Trophoblast cell (in vitro differentiated cells and primary cell): ENCODE results near the gene UBASH3B.

Experiments
- DNase-seq, 2 donors: peaks; one replicate each; pipeline ENCODE4 v3.0.0-alpha.2; 2016
- H2AFZ ChIP-seq: 2 replicates; pipeline ENCODE4 v1.6.1; 2013; ENCODE audit warnings: low read length, moderate library complexity, mild to moderate bottlenecking; ENCODE audit not compliant: insufficient read depth, poor library complexity
- H2AK5ac ChIP-seq: 2 replicates; pipeline ENCODE4 v1.6.1; 2013; ENCODE audit warnings: mild to moderate bottlenecking, low read length
- H2BK120ac ChIP-seq: 2 replicates; pipeline ENCODE4 v1.6.1; 2013; ENCODE audit warnings: low read length, mild to moderate bottlenecking, moderate library complexity; ENCODE audit not compliant: insufficient read depth, poor library complexity
- H2BK12ac ChIP-seq: 2 replicates; pipeline ENCODE4 v1.6.1; 2013; ENCODE audit warnings: mild to moderate bottlenecking, low read length, moderate library complexity
- H2BK5ac ChIP-seq: 2 replicates; pipeline ENCODE4 v1.6.1; 2013; ENCODE audit warnings: low read length, low read depth, moderate library complexity, mild to moderate bottlenecking; ENCODE audit not compliant: poor library complexity
- H3K14ac ChIP-seq: 2 replicates; pipeline ENCODE4 v1.6.1; 2013; ENCODE audit warnings: mild to moderate bottlenecking, low read length
- H3K18ac ChIP-seq: 2 replicates; pipeline ENCODE4 v1.6.1; 2013; ENCODE audit warnings: mild to moderate bottlenecking, low read length
- H3K23ac ChIP-seq: 2 replicates; pipeline ENCODE4 v1.6.1; 2013; ENCODE audit warnings: low read length
- H3K27ac ChIP-seq: 2 replicates; pipeline ENCODE4 v1.5.1; 2013; ENCODE audit warnings: low read depth, mild to moderate bottlenecking, inconsistent platforms, low read length, moderate library complexity
- H3K27me3 ChIP-seq: 2 replicates; pipeline ENCODE4 v1.6.1; 2013; ENCODE audit warnings: inconsistent platforms, mild to moderate bottlenecking, low read length, moderate library complexity; ENCODE audit not compliant: insufficient read depth
- H3K36me3 ChIP-seq, 2 experiments: 1 replicate in 1 of 2; 2 replicates in 1 of 2; pipeline ENCODE4 v1.6.1; 2013; ENCODE audit warnings: low read length in 2 of 2, mild to moderate bottlenecking in 2 of 2, moderate library complexity in 1 of 2; ENCODE audit not compliant: insufficient read depth in 2 of 2, control insufficient read depth in 1 of 2
- H3K4ac ChIP-seq: 2 replicates; pipeline ENCODE4 v1.6.1; 2013; ENCODE audit warnings: low read depth, mild to moderate bottlenecking, low read length, moderate library complexity
- H3K4me1 ChIP-seq, 2 experiments: 1 replicate in 1 of 2; 2 replicates in 1 of 2; pipeline ENCODE4 v1.6.1; 2013; ENCODE audit warnings: low read length in 2 of 2, mild to moderate bottlenecking in 2 of 2, moderate library complexity in 1 of 2; ENCODE audit not compliant: insufficient read depth in 2 of 2, control insufficient read depth in 1 of 2
- H3K4me2 ChIP-seq: 2 replicates; pipeline ENCODE4 v1.6.1; 2013; ENCODE audit warnings: inconsistent platforms, mild to moderate bottlenecking, low read length, moderate library complexity
- H3K4me3 ChIP-seq: 2 replicates; pipeline ENCODE4 v1.5.1; 2013; ENCODE audit warnings: mild to moderate bottlenecking, low read depth, low read length, inconsistent platforms
- H3K79me1 ChIP-seq: one replicate; pipeline ENCODE4 v1.6.1; 2013; ENCODE audit warnings: low read length
- H3K79me2 ChIP-seq: 2 replicates; pipeline ENCODE4 v1.6.1; 2013; ENCODE audit warnings: low read length, mild to moderate bottlenecking; ENCODE audit not compliant: control insufficient read depth, insufficient read depth, poor library complexity
- H3K9ac ChIP-seq: 2 replicates; pipeline ENCODE4 v1.6.1; 2013; ENCODE audit warnings: mild to moderate bottlenecking, low read length
- H3K9me3 ChIP-seq: 2 replicates; pipeline ENCODE4 v1.6.1; 2013; ENCODE audit warnings: low read depth, mild to moderate bottlenecking, control low read depth, inconsistent platforms, low read length; ENCODE audit not compliant: insufficient read depth
- H4K12ac ChIP-seq: 2 replicates; pipeline ENCODE4 v1.6.1; 2013; ENCODE audit warnings: low read depth, mild to moderate bottlenecking, low read length, moderate library complexity
- H4K8ac ChIP-seq: 2 replicates; pipeline ENCODE4 v1.6.1; 2013; ENCODE audit warnings: low read depth, mild to moderate bottlenecking, low read length, moderate library complexity
- H4K91ac ChIP-seq: one replicate; pipeline ENCODE4 v1.6.1; 2013; ENCODE audit warnings: low read depth, mild to moderate bottlenecking, low read length, moderate library complexity
- WGBS: extraction: QIAGEN DNeasy Blood & Tissue Kit; methylation state at CpG from one replicate; pipeline ENCODE4 v1.1.7; 2013; ENCODE audit warnings: missing lambda C conversion rate; ENCODE audit not compliant: insufficient read length, insufficient coverage; ENCODE audit errors: extremely low coverage; 5-methylcytosine and 5-hydroxymethylcytosine counted together

Gene UBASH3B

DNA sequence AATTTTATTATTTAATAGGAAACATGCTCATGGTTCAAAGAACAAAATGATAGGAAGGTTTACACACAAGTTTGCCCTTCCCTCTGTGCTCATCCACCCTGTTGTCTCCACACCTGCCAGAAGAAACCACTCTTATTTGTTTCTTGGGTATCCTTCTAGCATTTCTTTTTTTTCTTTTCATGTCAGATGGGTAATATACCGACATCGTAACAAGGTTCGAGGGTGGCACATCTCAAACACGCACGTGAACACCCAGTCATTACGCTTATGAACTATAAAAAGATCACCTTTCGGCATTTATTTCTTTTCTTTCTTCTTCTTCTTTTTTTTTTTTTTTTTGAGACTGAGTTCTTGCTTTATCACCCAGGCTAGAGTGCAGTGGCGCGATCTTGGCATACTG is 70.5 kb downstream of the UBASH3B start:
- Histone ChIP-seq H3K27ac (no peak overlapping the region), H3K9ac (no peak overlapping the region), H2BK12ac (no peak overlapping the region), H2BK5ac (no peak overlapping the region), H3K4me3 (no peak overlapping the region), H3K18ac (no peak overlapping the region), H4K8ac (no peak overlapping the region), H2BK120ac (no peak overlapping the region), H2AK5ac (no peak overlapping the region), H3K79me2 (no peaks in the 10 kb centered on the region), H3K9me3 (no peaks in the 10 kb centered on the region), H3K4ac (no peak overlapping the region), H3K23ac (no peak overlapping the region), H2AFZ (no peak overlapping the region), H3K79me1 (peaks cover 10% of the 10 kb centered on the region), H3K14ac (no peak overlapping the region), H4K12ac (no peak overlapping the region), H3K36me3 (peaks cover 4% of the 10 kb centered on the region in 2 experiments), H4K91ac (no peak overlapping the region), H3K4me2 (no peak overlapping the region), H3K4me1 (peaks cover 23 to 35% of the 10 kb centered on the region in 2 experiments), H3K27me3 (no peaks in the 10 kb centered on the region)
- WGBS: no CpG with 5 or more reads among the region's 9 CpGs
- DNase-seq: no peak

DNA sequence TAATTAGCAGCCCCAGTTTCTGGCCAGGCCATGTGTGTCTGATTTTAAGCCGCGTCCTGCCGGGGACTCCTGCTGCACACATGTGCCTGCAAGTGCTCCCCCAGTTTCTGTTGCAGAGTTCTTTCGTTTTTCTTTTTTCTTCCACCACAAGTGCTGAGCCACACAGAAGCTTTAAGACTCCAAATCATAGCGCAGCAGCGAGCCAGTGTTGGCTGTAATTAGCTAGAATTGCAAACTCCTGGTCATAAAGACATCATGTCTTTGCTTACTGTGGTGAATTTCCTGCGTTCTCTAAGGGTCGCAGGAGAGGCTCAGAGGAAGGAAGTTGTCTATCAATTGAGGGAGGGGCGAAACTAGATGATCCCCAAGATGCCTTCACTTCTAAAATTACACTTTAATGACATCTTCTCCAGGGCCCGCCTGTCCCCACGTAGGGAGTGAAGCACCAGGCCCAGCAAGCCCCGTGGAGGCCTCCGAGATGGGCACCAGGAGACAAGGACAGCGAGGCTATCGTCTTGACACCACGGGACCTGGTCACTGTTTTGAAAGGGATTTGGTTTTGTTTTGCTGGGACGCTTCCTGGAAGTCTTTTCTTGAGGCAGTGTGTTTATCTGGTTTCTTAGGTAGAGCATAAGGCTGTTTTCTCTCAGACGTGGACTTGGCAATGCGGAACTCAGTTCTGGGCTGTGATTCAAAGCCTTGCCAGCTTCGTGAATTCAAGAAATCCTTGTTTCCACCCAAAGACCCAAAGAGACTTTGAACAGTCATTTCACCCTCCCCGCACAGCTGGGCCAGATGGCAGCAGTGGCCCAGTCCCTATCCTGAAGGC is 71.8 kb downstream of the UBASH3B start:
- H3K4ac ChIP-seq: no peak overlapping the region
- no peak overlapping the region for H2BK12ac ChIP-seq
- no peak overlapping the region for H3K4me3 ChIP-seq
- no peak overlapping the region for H3K18ac ChIP-seq
- H3K14ac ChIP-seq: no peak overlapping the region
- peaks cover 25 to 35% of the 10 kb centered on the region in 2 experiments for H3K4me1 ChIP-seq
- WGBS: no CpG with 5 or more reads among the region's 21 CpGs
- peak; percentile 35 to 70 for DNase-seq
- H2AFZ ChIP-seq: no peak overlapping the region
- H3K9me3 ChIP-seq: no peaks in the 10 kb centered on the region
- no peaks in the 10 kb centered on the region for H3K27me3 ChIP-seq
- no peak overlapping the region for H3K9ac ChIP-seq
- no peak overlapping the region for H3K27ac ChIP-seq
- H4K12ac ChIP-seq: no peak overlapping the region
- H2AK5ac ChIP-seq: no peak overlapping the region
- no peak overlapping the region for H4K91ac ChIP-seq
- H3K36me3 ChIP-seq: peaks cover 4% of the 10 kb centered on the region in 2 experiments
- no peak overlapping the region for H3K23ac ChIP-seq
- H3K79me1 ChIP-seq: peaks cover 16% of the 10 kb centered on the region
- H3K4me2 ChIP-seq: no peak overlapping the region
- peaks cover 2% of the 10 kb centered on the region for H3K79me2 ChIP-seq
- H2BK5ac ChIP-seq: no peak overlapping the region
- no peak overlapping the region for H4K8ac ChIP-seq
- no peak overlapping the region for H2BK120ac ChIP-seq

DNA sequence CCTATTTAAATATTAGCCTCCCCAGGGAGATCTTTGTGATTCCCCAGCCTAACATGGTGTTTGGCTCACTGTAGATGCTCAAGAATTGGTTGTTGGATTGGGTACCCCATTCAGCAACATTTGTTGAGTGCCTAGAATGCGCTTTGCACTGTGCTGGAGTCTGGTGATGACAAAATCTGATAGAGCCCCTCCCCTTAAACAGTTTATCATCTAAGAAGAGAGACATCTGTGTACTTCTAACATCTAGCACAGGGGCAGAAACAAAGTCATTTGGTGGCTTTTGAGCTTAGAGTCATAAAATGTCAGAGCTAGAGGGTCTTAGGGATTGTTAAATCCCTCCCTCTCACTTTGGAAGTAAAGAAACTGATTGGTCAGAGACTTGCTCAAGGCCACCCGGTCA is 73.0 kb downstream of the UBASH3B start:
- Histone ChIP-seq H3K14ac (no peak overlapping the region), H3K27ac (no peak overlapping the region), H4K8ac (no peak overlapping the region), H2BK12ac (no peak overlapping the region), H3K9me3 (no peaks in the 10 kb centered on the region), H3K23ac (no peak overlapping the region), H3K27me3 (no peaks in the 10 kb centered on the region), H2BK5ac (no peak overlapping the region), H2BK120ac (no peak overlapping the region), H3K4me3 (no peak overlapping the region), H3K4me2 (no peak overlapping the region), H4K12ac (no peak overlapping the region), H3K36me3 (peaks cover 4% of the 10 kb centered on the region in 2 experiments), H2AK5ac (no peak overlapping the region), H3K4me1 (peaks cover 26 to 36% of the 10 kb centered on the region in 2 experiments), H3K79me1 (peaks cover 18% of the 10 kb centered on the region), H3K4ac (no peak overlapping the region), H3K18ac (no peak overlapping the region), H3K79me2 (peaks cover 2% of the 10 kb centered on the region), H4K91ac (no peak overlapping the region), H2AFZ (no peak overlapping the region), H3K9ac (no peak overlapping the region)
- DNase-seq: no peak
- WGBS: no CpG with 5 or more reads among the region's 2 CpGs

DNA sequence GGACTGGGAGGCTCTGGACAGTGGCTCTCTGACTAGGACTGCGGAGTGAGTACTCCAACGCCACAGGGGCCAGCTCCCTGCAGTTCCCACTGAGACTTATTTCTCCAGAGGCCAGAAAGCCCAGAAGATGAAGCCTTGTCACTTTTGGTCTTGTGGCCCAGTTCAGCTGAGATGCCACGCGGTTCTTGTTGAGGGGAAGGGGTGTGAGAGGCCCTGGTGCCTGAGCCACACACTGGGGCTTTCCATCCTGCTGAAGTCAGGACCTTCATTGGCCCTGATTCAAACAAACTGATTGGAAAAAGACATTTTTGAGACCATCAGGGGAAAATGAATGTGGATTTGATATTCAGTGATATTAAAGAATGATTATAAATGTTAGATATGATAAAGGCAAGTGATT is 73.6 kb downstream of the UBASH3B start:
- Histone ChIP-seq H3K36me3 (peaks cover 4% of the 10 kb centered on the region in 2 experiments), H3K9me3 (no peaks in the 10 kb centered on the region), H3K79me2 (peaks cover 2% of the 10 kb centered on the region), H2AK5ac (no peak overlapping the region), H3K4me2 (no peak overlapping the region), H3K4ac (peak overlapping the region; percentile 60), H4K91ac (peak overlapping the region; percentile 39), H3K14ac (no peak overlapping the region), H2AFZ (no peak overlapping the region), H3K18ac (peak overlapping the region; percentile 55), H3K4me3 (no peak overlapping the region), H3K27me3 (no peaks in the 10 kb centered on the region), H3K23ac (no peak overlapping the region), H4K8ac (peak overlapping the region; percentile 37), H3K9ac (no peak overlapping the region), H3K4me1 (peaks cover 22 to 34% of the 10 kb centered on the region in 2 experiments), H2BK12ac (peak overlapping the region; percentile 57), H3K27ac (no peak overlapping the region), H3K79me1 (peaks cover 19% of the 10 kb centered on the region), H4K12ac (no peak overlapping the region), H2BK120ac (no peak overlapping the region), H2BK5ac (peak overlapping the region; percentile 60)
- WGBS: no CpG with 5 or more reads among the region's 4 CpGs
- DNase-seq: no peak
